Stomach smooth muscle (tissue), 2 donors: Measurements from ENCODE around the gene TRIL.

Experiments used
- H3K27ac ChIP-seq: one replicate; pipeline ENCODE4 v1.7.0; 2013; ENCODE audit warnings: mild to moderate bottlenecking, low read length, inconsistent platforms
- H3K27me3 ChIP-seq, 2 donors: one replicate each; pipeline ENCODE4 v1.7.0; 2013; ENCODE audit warnings: low read length in 2 of 2; ENCODE audit not compliant: insufficient read depth in 2 of 2, control insufficient read depth in 1 of 2
- H3K36me3 ChIP-seq, 2 donors: one replicate each; pipeline ENCODE4 v1.7.0; 2013; ENCODE audit warnings: low read length in 2 of 2; ENCODE audit not compliant: control insufficient read depth in 2 of 2, insufficient read depth in 2 of 2
- H3K4me1 ChIP-seq: one replicate; pipeline ENCODE4 v1.7.0; 2013; ENCODE audit warnings: low read length; ENCODE audit not compliant: control insufficient read depth, insufficient read depth
- H3K4me3 ChIP-seq, 2 donors: one replicate each; pipeline ENCODE4 v1.7.0; 2013; ENCODE audit warnings: low read length in 2 of 2
- H3K9ac ChIP-seq, 2 donors: one replicate each; pipeline ENCODE4 v1.7.0; 2013; ENCODE audit warnings: low read length in 2 of 2, mild to moderate bottlenecking in 1 of 2
- H3K9me3 ChIP-seq, 2 donors: one replicate each; pipeline ENCODE4 v1.7.0; 2013; ENCODE audit warnings: low read length in 2 of 2; ENCODE audit not compliant: control insufficient read depth in 2 of 2
- donor health status: healthy.
- donor health status: Pancreatic carcinoma.

The TRIL gene, protein sequence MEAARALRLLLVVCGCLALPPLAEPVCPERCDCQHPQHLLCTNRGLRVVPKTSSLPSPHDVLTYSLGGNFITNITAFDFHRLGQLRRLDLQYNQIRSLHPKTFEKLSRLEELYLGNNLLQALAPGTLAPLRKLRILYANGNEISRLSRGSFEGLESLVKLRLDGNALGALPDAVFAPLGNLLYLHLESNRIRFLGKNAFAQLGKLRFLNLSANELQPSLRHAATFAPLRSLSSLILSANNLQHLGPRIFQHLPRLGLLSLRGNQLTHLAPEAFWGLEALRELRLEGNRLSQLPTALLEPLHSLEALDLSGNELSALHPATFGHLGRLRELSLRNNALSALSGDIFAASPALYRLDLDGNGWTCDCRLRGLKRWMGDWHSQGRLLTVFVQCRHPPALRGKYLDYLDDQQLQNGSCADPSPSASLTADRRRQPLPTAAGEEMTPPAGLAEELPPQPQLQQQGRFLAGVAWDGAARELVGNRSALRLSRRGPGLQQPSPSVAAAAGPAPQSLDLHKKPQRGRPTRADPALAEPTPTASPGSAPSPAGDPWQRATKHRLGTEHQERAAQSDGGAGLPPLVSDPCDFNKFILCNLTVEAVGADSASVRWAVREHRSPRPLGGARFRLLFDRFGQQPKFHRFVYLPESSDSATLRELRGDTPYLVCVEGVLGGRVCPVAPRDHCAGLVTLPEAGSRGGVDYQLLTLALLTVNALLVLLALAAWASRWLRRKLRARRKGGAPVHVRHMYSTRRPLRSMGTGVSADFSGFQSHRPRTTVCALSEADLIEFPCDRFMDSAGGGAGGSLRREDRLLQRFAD

DNA sequence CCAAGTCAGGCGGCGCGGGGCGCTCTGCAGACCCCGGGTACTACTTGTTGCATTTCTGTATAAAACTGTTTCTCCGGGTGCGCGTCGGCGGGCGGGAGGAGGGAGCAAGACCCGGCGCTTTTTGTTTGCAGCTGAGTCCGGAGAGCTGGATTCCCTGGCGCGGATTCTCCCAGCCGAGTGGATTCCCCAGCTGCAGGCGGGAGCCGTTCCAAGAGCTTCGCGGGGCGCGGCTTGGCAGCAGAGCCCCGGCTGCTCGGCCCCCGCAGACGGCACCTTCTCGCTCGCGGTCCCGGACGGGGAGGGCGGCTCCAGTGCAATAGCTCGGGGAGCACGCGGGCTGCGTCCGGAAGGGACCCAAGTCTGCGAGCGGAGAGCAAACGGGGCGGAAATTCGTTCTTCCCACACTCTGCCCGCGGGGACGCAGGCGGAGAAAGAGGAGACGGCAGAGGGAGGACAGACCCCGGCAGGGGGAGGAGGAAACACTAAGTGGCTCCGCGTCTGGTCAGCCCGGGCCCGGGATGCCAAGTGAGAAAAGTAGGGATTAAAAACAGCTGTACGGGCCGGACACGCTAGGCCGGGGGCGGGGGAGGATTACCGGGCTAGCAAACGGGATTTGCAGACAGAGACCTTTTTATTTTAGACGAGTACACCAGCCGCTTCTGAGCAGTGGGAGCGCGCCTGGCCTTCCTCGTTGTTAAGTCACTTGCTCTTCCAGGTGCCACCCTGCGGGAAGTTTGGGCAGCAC lies at the start of gene TRIL:
TSS of gene TRIL (minus strand) at position 96 of the 745 bp plus-strand sequence. CDS start 284 bp downstream, outside the sequence.
- no peak within 1 kb of the TSS for H3K9ac ChIP-seq

DNA sequence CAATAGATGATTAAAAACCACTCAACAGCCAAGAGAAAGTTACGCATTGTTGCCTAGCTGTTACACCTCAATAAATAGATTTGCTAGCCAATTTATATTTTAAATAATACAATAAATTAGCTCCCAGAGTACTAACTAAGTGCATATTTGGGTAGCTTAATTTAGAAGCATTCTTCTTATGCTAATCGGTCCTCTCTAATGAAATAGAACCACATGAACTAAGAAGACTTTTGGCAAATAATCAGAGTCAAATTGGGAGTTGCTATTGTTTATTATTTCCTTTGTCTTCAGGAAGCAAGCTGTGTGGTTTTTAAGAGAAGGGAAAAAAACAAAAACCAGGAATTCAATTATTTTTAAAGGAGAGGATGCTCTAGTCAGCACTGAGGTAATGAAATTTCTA lies 49.0 kb upstream of the TRIL start:
- H3K27ac ChIP-seq: no peak overlapping the region
- no peaks in the 10 kb centered on the region for H3K4me1 ChIP-seq
- no peaks in the 10 kb centered on the region for H3K27me3 ChIP-seq
- H3K9me3 ChIP-seq: no peaks in the 10 kb centered on the region
- no peak overlapping the region for H3K9ac ChIP-seq
- no peaks in the 10 kb centered on the region for H3K36me3 ChIP-seq
- no peak overlapping the region for H3K4me3 ChIP-seq

More for the DNA sequence above, at the start of gene TRIL:
- Histone ChIP-seq H3K27me3 (peaks cover 23 to 35% of the 10 kb centered on the region in 2 donors), H3K4me3 (peak within 1 kb of the TSS; percentile 59 to 75), H3K27ac (no peak within 1 kb of the TSS), H3K36me3 (no peaks in the 10 kb centered on the region), H3K9me3 (no peaks in the 10 kb centered on the region), H3K4me1 (peaks cover 40% of the 10 kb centered on the region)

DNA sequence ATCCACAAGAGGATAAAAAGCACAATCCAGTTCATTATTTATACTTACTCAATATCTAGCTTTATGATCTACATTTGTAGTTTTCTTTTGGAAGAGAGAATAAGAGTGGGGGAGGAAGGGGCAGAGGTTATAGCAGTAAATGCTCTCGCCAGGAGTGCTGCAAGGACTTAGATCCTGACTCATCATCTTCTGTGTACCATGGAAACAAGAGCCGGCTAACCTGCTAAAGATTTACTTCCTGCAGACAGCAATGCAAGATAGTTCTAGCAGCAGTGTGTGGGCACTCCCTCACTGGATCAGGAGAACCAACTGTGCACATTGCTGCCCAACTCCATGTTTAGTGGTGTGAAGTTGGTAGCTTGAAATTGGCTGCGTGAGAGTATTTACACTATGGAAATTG lies 47.7 kb upstream of the TRIL start:
- Histone ChIP-seq H3K27me3 (no peaks in the 10 kb centered on the region), H3K4me3 (no peak overlapping the region), H3K27ac (no peak overlapping the region)

DNA sequence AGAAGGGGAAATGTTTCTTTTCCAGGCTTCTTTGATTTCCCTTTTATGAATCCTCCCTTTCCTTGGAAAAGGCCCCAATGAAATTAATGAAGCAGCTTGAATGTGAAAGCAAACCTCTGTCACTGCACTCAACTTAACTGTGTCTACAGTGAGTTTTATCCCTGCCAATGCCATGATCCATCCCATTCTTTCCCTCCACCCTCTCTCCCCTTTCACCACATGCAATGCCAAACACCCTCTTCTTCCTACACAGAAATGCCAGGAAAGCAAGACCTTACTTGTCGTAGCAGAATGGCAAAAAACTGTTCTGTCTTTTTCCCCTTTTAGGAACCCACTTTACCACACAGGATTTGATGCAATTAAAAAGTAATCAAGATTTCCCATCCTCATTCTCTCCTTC lies 47.3 kb upstream of the TRIL start:
- Histone ChIP-seq H3K27me3 (no peaks in the 10 kb centered on the region), H3K9ac (no peak overlapping the region), H3K27ac (no peak overlapping the region), H3K9me3 (no peaks in the 10 kb centered on the region), H3K4me3 (no peak overlapping the region), H3K4me1 (no peaks in the 10 kb centered on the region), H3K36me3 (no peaks in the 10 kb centered on the region)

More for the DNA sequence above, 47.7 kb upstream of the TRIL start:
- H3K9me3 ChIP-seq: no peaks in the 10 kb centered on the region
- H3K4me1 ChIP-seq: no peaks in the 10 kb centered on the region
- H3K36me3 ChIP-seq: no peaks in the 10 kb centered on the region
- no peak overlapping the region for H3K9ac ChIP-seq

DNA sequence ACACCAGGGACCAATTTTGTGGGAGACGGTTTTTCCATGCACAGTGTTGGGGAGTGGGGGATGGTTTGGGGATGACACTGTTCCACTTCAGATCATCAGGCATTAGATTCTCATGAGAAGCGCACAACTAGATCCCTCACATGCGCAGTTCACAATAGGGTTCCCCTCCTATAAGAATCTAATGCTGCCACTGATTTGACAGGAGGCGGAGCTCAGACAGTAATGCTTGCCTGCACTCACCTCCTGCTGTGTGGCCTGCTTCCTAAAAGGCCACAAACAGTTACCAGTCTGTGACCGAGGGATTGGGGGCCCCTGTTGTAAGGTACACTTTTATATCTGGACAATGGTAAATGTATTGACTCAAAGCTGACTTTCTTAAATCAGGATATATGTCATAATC lies 45.6 kb upstream of the TRIL start:
- peaks cover 0 to 2% of the 10 kb centered on the region in 2 donors for H3K27me3 ChIP-seq
- H3K9me3 ChIP-seq: no peaks in the 10 kb centered on the region
- H3K4me3 ChIP-seq: no peak overlapping the region
- H3K9ac ChIP-seq: no peak overlapping the region
- H3K36me3 ChIP-seq: no peaks in the 10 kb centered on the region
- H3K27ac ChIP-seq: no peak overlapping the region
- no peaks in the 10 kb centered on the region for H3K4me1 ChIP-seq

DNA sequence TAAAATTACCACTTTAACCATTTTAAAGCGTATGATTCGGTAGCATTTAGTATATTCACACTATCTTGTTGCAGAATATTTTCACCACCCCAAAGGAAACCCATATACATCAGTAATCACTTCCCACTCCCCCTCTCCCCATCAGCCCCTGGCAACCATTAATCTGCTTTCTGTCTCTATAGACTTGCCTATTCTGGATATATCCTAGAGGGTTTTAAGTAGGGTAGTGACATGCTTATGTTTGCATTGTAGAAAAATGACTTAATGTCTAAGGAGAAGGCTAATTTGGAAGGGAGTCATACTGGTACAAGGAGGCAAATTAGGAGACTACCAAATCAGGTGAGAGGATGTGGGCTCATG lies 42.6 kb upstream of the TRIL start:
- peaks cover 0 to 2% of the 10 kb centered on the region in 2 donors for H3K27me3 ChIP-seq
- no peak overlapping the region for H3K27ac ChIP-seq
- H3K4me3 ChIP-seq: no peak overlapping the region
- H3K4me1 ChIP-seq: peaks cover 3% of the 10 kb centered on the region
- no peaks in the 10 kb centered on the region for H3K9me3 ChIP-seq
- H3K9ac ChIP-seq: no peak overlapping the region
- no peaks in the 10 kb centered on the region for H3K36me3 ChIP-seq

DNA sequence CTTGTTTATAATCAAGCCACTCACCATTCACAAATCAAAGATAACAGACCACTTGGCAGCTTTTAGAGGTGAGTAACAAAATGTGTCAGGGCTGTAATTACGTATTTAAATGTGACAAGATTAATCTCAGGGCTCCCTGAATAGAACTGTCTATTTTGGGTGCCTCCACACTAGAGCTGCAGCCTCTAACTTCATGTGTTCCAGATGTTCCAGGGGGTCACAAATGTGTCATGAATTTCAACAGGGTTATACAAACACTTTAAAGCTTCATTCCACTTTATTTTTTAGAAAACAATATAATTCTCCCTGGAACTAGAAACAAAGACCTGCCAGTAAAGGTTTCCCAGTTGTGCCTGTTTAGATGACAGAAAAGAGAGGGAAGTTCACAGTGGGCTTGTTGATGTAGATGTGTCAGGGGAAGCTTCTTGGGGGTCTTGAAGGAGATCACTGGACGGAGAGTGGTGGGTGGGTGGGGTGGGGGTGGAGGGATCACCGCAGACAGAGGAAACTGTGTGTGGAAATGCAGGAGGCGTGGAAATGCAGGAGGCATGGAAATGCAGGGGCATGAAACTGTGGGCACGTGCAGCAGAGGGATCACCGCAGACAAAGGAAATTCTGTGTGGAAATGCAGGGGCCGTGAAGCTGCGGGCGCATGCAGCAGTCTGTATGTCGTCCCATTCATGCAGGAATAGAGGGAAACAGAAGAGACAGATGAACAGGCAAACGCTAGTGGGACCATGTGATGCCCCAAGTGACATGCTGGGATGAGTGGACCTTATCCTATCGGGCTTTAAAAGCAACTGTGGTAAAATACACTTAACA lies 42.0 kb upstream of the TRIL start:
- Histone ChIP-seq H3K4me3 (no peak overlapping the region), H3K36me3 (no peaks in the 10 kb centered on the region), H3K27me3 (peaks cover 0 to 2% of the 10 kb centered on the region in 2 donors), H3K9ac (no peak overlapping the region), H3K27ac (no peak overlapping the region), H3K4me1 (peaks cover 3% of the 10 kb centered on the region), H3K9me3 (no peaks in the 10 kb centered on the region)

DNA sequence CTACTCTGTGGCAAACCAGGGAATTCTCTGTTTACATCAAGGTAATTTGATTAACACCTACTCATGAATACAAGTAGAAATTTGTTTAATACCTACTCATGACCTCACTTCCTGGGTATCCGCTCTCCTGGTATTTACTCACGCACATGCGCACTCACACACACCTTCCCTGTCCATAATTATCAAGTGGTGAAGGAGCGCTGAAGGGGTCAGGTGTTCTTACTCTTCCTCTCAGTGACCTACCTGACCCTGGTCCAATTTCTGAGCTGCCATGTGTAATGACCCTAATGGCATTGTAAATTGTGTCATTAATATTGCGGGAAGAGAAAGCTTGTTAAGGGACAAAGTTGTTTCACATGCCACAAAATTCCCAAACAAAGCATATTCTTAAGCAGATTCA lies 41.3 kb upstream of the TRIL start:
- H3K9ac ChIP-seq: no peak overlapping the region
- H3K27ac ChIP-seq: no peak overlapping the region
- no peak overlapping the region for H3K4me3 ChIP-seq

DNA sequence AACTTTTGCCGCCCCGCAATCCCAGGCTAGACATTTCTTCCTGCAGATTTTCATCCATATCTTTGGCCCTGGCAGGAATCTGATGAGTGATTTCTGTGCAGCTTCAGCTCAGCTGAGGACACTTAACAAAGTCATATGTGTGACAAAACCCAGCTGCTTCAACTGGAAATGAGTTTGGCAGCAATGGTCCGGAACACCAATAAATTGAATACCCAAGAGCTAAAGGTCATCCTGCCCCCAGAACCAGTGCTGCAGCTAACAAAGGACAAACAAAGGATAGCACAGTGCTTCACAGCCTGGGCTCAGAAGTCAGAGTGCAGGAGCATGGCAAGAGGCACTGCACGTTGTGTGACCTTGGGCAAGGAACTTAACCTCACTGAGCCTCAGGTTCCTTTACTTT lies 40.0 kb upstream of the TRIL start:
- Histone ChIP-seq H3K9ac (no peak overlapping the region), H3K4me1 (peaks cover 3% of the 10 kb centered on the region), H3K36me3 (no peaks in the 10 kb centered on the region), H3K4me3 (no peak overlapping the region), H3K27ac (no peak overlapping the region), H3K27me3 (peaks cover 0 to 2% of the 10 kb centered on the region in 2 donors), H3K9me3 (no peaks in the 10 kb centered on the region)

More for the DNA sequence above, 41.3 kb upstream of the TRIL start:
- Histone ChIP-seq H3K36me3 (no peaks in the 10 kb centered on the region), H3K27me3 (peaks cover 0 to 2% of the 10 kb centered on the region in 2 donors), H3K4me1 (peaks cover 3% of the 10 kb centered on the region), H3K9me3 (no peaks in the 10 kb centered on the region)

DNA sequence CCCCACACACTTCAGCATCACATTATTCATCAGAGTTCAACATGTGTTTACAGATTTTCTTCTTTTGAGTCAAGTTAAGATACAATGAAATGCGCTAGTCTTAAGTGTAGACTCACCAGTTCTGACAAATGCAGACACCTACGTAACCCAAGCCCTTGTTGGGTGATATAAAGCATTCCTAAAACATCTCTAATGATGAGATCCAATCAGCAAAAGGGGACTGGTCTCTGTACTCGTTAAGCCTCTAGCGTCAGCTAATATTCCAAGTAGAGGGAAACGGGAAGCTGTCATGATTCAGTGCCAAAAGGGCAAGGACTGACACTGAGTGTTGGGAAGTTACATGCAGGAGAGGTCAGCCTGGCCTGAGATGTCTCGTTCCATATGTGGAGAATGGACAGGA lies 38.7 kb upstream of the TRIL start:
- no peak overlapping the region for H3K9ac ChIP-seq
- H3K9me3 ChIP-seq: no peaks in the 10 kb centered on the region
- H3K27ac ChIP-seq: no peak overlapping the region
- peaks cover 3% of the 10 kb centered on the region for H3K4me1 ChIP-seq
- no peak overlapping the region for H3K4me3 ChIP-seq
- H3K36me3 ChIP-seq: no peaks in the 10 kb centered on the region
- peaks cover 0 to 2% of the 10 kb centered on the region in 2 donors for H3K27me3 ChIP-seq
